Pancreas (tissue), 10 donors: Measurements from ENCODE around the gene NUP50. TPM values are rescaled to one million over a fixed set of nuclear protein-coding genes. Genes with fewer than 3 reads are reported as not detected.
A peak's percentile ranks its signal among the peaks of the same experiment; 100 is the strongest.

Experiments
- ATAC-seq, 4 donors: fragments of 200-7000 bp; cut with Tn5 transposase; one replicate each; pipeline versions ENCODE4 v1.8.0 to v1.9.1; 2020; ENCODE audit warnings: mild to moderate bottlenecking in 4 of 4, moderate library complexity in 4 of 4
- DNase-seq, 6 donors: peaks; one replicate each; pipeline ENCODE4 v3.0.0-alpha.2; 2020
- FAIRE-seq: peaks from 2 replicates; lab custom pipeline; 2012; peaks lifted over from hg19 to GRCh38; lab: Jason Lieb, UNC
- H3K27ac ChIP-seq, 4 donors: fragments of 200-600 bp; sonication (generic); 1 replicate in 3 of 4; 2 replicates in 1 of 4; pipeline versions ENCODE4 v1.5.0 to v1.8.0; 2020
- H3K27me3 ChIP-seq, 4 donors: fragments of 200-600 bp; one replicate each; pipeline ENCODE4 v1.8.0; 2021
- H3K36me3 ChIP-seq, 3 donors: fragments of 200-600 bp; sonication (generic) in 1 of 3; one replicate each; pipeline versions ENCODE4 v1.5.0 to v1.8.0; 2020 to 2021
- H3K4me1 ChIP-seq, 3 donors: fragments of 200-600 bp; one replicate each; pipeline ENCODE4 v1.8.0; 2021
- H3K4me3 ChIP-seq, 4 donors: fragments of 200-600 bp; sonication (generic) in 2 of 4; one replicate each; pipeline versions ENCODE4 v1.5.0 to v1.8.0; 2020 to 2021
- H3K9me3 ChIP-seq, 4 donors: fragments of 200-600 bp; one replicate each; pipeline ENCODE4 v1.8.0; 2021
- WGBS, 2 donors: extraction: QIAGEN DNeasy Blood & Tissue Kit; methylation state at CpG; one replicate each; pipeline ENCODE4 v1.1.7; 2013; 5-methylcytosine and 5-hydroxymethylcytosine counted together
- intact Hi-C, 3 donors: fragments of 100-400 bp; cut with DNase I; formaldehyde crosslinking; loops; one replicate each; pipeline versions ENCODE4 v1.11.1 to v1.14.2; 2022
- polyA plus RNA-seq, 2 donors: library from polyadenylated mRNA; stranded (reverse); fragments of 200-250 nt; gene quantifications; one replicate each; pipeline ENCODE4 v1.2.3, GENCODE V29; 2013
- total RNA-seq, 6 donors: library from RNA; stranded (reverse); fragmentation: NEBNext Ultra II Directional in 4 of 6; extraction: Animal tissue kit (Norgen Biotek cat#: 25700) in 4 of 6; gene quantifications; one replicate each; pipeline versions ENCODE4 v1.2.1 to v1.2.4, GENCODE V29; 2021 to 2023
- TF ChIP-seq, protein P1 (sequence below), 4 donors: fragments of 200-600 bp; sonication (generic) in 3 of 4; IDR thresholded peaks; one replicate each; pipeline versions ENCODE4 v1.5.0 to v1.8.0; 2021; ENCODE audit warnings: antibody characterized with exemption in 4 of 4
- donor health status: healthy with polysubstance abuse.
- donor health status: DM: no; HTN: no; CAD: no; lungs with moderate emphysema.
- donor health status: DM: no; HTN: no; CAD: no.
- donor health status: control.
- donor health status: control.
- donor health status: Bipolar disorder and iron deficiency.
- donor health status: DM: yes; HTN: yes; CAD: no.
- donor health status: DM: no; HTN: no; CAD: no.
- donor health status: DM: no; HTN: no; CAD: no.
- donor health status: DM: yes; HTN: yes; CAD: no.

The NUP50 gene, protein sequence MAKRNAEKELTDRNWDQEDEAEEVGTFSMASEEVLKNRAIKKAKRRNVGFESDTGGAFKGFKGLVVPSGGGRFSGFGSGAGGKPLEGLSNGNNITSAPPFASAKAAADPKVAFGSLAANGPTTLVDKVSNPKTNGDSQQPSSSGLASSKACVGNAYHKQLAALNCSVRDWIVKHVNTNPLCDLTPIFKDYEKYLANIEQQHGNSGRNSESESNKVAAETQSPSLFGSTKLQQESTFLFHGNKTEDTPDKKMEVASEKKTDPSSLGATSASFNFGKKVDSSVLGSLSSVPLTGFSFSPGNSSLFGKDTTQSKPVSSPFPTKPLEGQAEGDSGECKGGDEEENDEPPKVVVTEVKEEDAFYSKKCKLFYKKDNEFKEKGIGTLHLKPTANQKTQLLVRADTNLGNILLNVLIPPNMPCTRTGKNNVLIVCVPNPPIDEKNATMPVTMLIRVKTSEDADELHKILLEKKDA
- total RNA-seq (10 to 100 TPM; 27.0 to 35.2 (median 28.2) TPM), polyA plus RNA-seq (10 to 100 TPM; 11.8 to 15.9 TPM)

DNA sequence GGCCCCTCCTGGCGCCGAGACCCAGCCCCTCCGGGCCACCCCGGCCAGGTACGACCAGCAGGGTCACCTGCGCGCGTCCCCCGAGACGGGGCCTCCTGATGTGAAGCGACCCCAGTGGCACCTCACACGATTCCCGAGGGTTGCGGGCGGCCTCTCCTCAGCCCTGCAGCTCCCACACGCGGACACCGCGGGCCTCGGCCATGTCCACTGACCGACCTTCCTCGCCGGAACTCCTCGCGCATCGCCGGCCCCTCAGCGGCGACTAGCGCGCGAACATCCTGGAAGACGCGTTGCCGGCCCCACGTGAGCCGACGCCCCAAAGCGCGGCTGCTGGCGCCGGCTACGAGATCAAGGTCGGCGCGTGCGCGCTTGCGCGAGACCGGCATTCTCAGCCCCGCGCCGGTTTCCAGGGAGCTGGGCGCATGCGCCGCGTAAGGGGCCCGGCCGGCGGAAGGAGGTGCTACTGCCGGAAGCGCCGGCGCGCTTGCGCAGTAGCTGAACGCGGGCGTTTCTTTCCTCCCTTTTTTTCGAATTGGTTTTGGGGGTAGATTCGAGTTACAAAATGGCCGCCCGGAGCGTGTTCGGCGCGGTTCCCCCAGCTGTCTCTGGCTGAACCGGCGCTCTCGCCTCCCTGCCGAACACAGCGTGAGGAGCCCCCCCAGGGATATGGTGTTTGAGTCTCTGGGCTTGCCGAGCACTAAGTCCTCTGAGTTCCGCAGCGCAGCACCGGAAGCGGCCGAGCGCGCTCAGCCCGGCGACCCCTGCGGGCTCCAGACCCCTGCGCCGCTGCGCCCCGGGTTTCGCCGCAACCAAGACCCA is at the start of gene NUP50:
TSS of gene NUP50 (plus strand) at position 475 of the 819 bp plus-strand sequence. CDS start 4,253 bp downstream, outside the sequence.
- DNase-seq (peak; percentile 92 to 99 (median 96)), FAIRE-seq (no peak), ATAC-seq (peak; percentile 89 to 96 (median 94))
- WGBS, 2 donors: 0% methylated on average over 87 to 100 of the region's 100 CpGs
- intact Hi-C loops: no loop called here
- TF ChIP-seq, protein P1, sequence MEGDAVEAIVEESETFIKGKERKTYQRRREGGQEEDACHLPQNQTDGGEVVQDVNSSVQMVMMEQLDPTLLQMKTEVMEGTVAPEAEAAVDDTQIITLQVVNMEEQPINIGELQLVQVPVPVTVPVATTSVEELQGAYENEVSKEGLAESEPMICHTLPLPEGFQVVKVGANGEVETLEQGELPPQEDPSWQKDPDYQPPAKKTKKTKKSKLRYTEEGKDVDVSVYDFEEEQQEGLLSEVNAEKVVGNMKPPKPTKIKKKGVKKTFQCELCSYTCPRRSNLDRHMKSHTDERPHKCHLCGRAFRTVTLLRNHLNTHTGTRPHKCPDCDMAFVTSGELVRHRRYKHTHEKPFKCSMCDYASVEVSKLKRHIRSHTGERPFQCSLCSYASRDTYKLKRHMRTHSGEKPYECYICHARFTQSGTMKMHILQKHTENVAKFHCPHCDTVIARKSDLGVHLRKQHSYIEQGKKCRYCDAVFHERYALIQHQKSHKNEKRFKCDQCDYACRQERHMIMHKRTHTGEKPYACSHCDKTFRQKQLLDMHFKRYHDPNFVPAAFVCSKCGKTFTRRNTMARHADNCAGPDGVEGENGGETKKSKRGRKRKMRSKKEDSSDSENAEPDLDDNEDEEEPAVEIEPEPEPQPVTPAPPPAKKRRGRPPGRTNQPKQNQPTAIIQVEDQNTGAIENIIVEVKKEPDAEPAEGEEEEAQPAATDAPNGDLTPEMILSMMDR (IDR thresholded peaks at IDR 0.05): no peak
- Histone ChIP-seq H3K4me3 (peak within 1 kb of the TSS; percentile 62 to 94 (median 83)), H3K4me1 (peaks cover 9 to 31% (median 25%) of the 10 kb centered on the region in 3 donors), H3K9me3 (no peaks in the 10 kb centered on the region), H3K36me3 (peaks cover 0 to 9% (median 0%) of the 10 kb centered on the region in 3 donors), H3K27ac (peak within 1 kb of the TSS; percentile 73 to 84 (median 78)), H3K27me3 (no peaks in the 10 kb centered on the region)

DNA sequence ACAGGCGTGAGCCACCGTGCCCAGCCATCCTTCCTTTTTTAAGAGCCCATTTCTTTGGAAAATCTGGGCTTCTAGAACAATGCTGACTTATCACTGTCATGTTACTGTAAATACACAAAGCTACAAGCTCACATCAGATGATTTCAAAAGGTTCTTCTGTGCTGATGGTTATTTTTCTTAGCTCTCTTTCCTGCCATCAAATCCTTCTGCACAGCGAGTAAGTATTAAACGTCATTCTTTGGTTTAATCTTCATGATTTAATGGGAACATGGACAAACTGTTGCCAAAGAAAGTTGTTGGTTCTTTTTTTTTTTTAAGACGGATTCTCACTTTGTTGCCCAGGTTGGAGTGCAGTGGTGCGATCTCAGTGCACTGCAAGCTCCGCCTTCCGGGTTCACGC is 43.3 kb upstream of the NUP50 start:
- TF ChIP-seq, protein P1 (IDR thresholded peaks at IDR 0.05): no peak
- WGBS, 2 donors: 70 to 74% methylated on average over 9 of the region's 9 CpGs
- Histone ChIP-seq H3K27ac (no peak overlapping the region), H3K9me3 (no peaks in the 10 kb centered on the region), H3K4me1 (no peaks in the 10 kb centered on the region), H3K4me3 (no peak overlapping the region), H3K27me3 (no peaks in the 10 kb centered on the region), H3K36me3 (no peaks in the 10 kb centered on the region)
- intact Hi-C loops: no loop called here
- ATAC-seq: no peak
- no peak for DNase-seq
- FAIRE-seq: no peak

DNA sequence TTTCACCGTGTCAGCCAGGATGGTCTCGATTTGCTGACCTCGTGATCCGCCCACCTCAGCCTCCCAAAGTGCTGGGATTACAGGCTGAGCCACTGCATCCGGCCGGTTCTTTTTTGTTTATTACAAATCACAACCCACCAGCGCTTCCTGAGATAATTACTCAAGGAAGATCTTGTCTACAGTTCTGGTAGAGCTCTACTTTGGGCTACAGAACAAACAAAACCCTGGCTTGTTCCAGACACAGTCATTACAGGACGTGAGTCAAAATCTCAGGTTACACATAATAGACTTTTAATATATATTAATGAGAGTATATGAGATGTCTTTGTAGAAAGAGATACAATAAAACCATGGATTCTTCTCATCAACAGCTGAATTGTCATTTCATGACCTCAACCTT is 42.8 kb upstream of the NUP50 start:
- no peak for DNase-seq
- no peak for ATAC-seq
- Histone ChIP-seq H3K27me3 (no peaks in the 10 kb centered on the region), H3K4me3 (no peak overlapping the region), H3K9me3 (no peaks in the 10 kb centered on the region), H3K36me3 (no peaks in the 10 kb centered on the region), H3K27ac (no peak overlapping the region), H3K4me1 (no peaks in the 10 kb centered on the region)
- 62 to 72% methylated on average over 8 of the region's 8 CpGs for WGBS, 2 donors
- TF ChIP-seq, protein P1 (IDR thresholded peaks at IDR 0.05): no peak
- no peak for FAIRE-seq
- intact Hi-C loops: no loop called here

DNA sequence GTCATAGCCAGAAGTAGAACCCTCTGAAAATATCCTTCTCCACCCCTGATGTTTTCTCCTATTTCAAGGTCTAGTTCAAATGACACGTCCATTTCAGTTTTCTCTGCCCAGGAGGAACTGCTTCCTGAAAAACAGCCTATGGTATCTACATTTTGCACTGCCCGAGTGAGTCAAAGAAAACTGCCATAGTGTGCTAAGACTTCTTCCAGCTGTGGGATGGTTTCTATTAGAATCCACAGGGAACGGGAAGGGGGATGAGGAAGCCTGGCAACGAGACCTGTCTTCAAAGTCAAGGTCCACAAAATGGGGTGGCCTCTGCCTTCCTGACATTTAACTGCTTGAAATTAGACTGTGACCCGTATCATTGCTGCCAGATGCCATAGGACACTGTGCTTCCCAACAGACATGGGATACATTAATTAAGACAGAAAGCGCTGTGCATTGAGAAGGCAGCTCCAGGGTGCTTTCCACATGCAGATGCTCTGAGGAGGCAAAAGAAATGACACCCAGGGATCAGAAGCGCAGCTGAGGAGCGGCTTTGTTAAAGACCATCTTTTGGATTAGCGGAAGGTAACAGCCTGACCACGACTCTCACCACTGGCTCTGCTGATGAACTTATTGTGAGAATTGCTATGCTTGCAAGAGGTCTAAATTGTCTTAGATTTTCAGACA is 39.4 kb upstream of the NUP50 start:
- no peak for DNase-seq
- H3K36me3 ChIP-seq: no peaks in the 10 kb centered on the region
- H3K27me3 ChIP-seq: no peaks in the 10 kb centered on the region
- no peaks in the 10 kb centered on the region for H3K9me3 ChIP-seq
- TF ChIP-seq, protein P1 (IDR thresholded peaks at IDR 0.05): no peak
- intact Hi-C loops: no loop called here
- FAIRE-seq: no peak
- no peaks in the 10 kb centered on the region for H3K4me1 ChIP-seq
- no peak overlapping the region for H3K27ac ChIP-seq
- 49 to 54% methylated on average over 10 of the region's 10 CpGs for WGBS, 2 donors
- no peak overlapping the region for H3K4me3 ChIP-seq
- ATAC-seq: no peak
